Tibial nerve (tissue), 4 donors: ENCODE measurements around the gene LRRC63. TPM values are rescaled to one million over a fixed set of nuclear protein-coding genes. Genes with fewer than 3 reads are reported as not detected.

Experiments used
- DNase-seq, 2 donors: peaks; one replicate each; pipeline ENCODE4 v3.0.0-alpha.2; 2019; ENCODE audit warnings: low spot score in 2 of 2
- H3K27ac ChIP-seq, 4 donors: fragments of 200-600 bp; sonication (generic) in 3 of 4; one replicate each; pipeline ENCODE4 v1.5.1; 2017 to 2019; ENCODE audit warnings: mild to moderate bottlenecking in 1 of 4
- H3K27me3 ChIP-seq, 2 donors: fragments of 200-600 bp; sonication (generic) in 1 of 2; one replicate each; pipeline versions ENCODE4 v1.5.1 to v1.6.0; 2017 to 2019
- H3K36me3 ChIP-seq, 3 donors: fragments of 200-600 bp; sonication (generic); one replicate each; pipeline ENCODE4 v1.5.1; 2018 to 2019
- H3K4me1 ChIP-seq, 4 donors: fragments of 200-600 bp; sonication (generic) in 3 of 4; one replicate each; pipeline ENCODE4 v1.5.1; 2017 to 2019
- H3K4me3 ChIP-seq, 4 donors: fragments of 200-600 bp; sonication (generic) in 3 of 4; one replicate each; pipeline ENCODE4 v1.5.1; 2017 to 2019; ENCODE audit warnings: mild to moderate bottlenecking in 1 of 4, moderate library complexity in 1 of 4
- H3K9me3 ChIP-seq, 4 donors: fragments of 200-600 bp; sonication (generic) in 3 of 4; one replicate each; pipeline ENCODE4 v1.5.1; 2017 to 2019
- CTCF ChIP-seq, 5 experiments: fragments of 200-600 bp in 3 of 5; fragments of 450-650 bp in 2 of 5; sonication (generic) in 3 of 5; IDR thresholded peaks; one replicate each; pipeline ENCODE4 v1.5.1; 2016 to 2019; ENCODE audit warnings: antibody characterized with exemption in 5 of 5, mild to moderate bottlenecking in 3 of 5, moderate library complexity in 2 of 5
- EP300 ChIP-seq, 2 donors: sonication (generic); formaldehyde crosslinking; IDR thresholded peaks; one replicate each; pipeline ENCODE4 v1.6.1; 2017; ENCODE audit warnings: antibody characterized with exemption in 2 of 2, mild to moderate bottlenecking in 1 of 2
- POLR2A ChIP-seq, 2 donors: fragments of 450-650 bp; IDR thresholded peaks; one replicate each; pipeline ENCODE4 v1.6.1; 2017; ENCODE audit warnings: antibody characterized with exemption in 2 of 2, mild to moderate bottlenecking in 2 of 2, moderate library complexity in 2 of 2
- WGBS, 2 donors: methylation state at CpG; one replicate each; pipeline ENCODE4 v1.1.5; 2018; 5-methylcytosine and 5-hydroxymethylcytosine counted together
- total RNA-seq, 4 donors: library from RNA; depleted of rRNA; stranded (reverse); fragments of >200 nt; gene quantifications; one replicate each; pipeline ENCODE4 v1.1.0, GENCODE V29; 2016

The LRRC63 gene
- total RNA-seq, 4 donors from 2014 or later, result 0.78 TPM; not detected in 3

GRCh38 chr13:46182491-46182877, 29.2 kb upstream of the LRRC63 start:
- H3K27ac ChIP-seq, result peak overlapping the region in 3 of 4 donors; percentile 2 to 75 (median 45)
- TF ChIP-seq POLR2A (IDR thresholded peaks at IDR 0.05), result no peak
- no peak for TF ChIP-seq EP300 (IDR thresholded peaks at IDR 0.05)
- TF ChIP-seq CTCF (IDR thresholded peaks at IDR 0.05), result no peak
- no peaks in the 10 kb centered on the region for H3K9me3 ChIP-seq
- no peak for DNase-seq
- no peaks in the 10 kb centered on the region for H3K36me3 ChIP-seq
- H3K27me3 ChIP-seq, result no peaks in the 10 kb centered on the region
- no peak overlapping the region for H3K4me3 ChIP-seq
- WGBS, 2 donors, result 71 to 83% methylated on average over 2 of the region's 2 CpGs
- H3K4me1 ChIP-seq, result peaks cover 0 to 7% (median 0%) of the 10 kb centered on the region in 4 donors

- Histone ChIP-seq H3K9me3 (no peaks in the 10 kb centered on the region), H3K36me3 (no peaks in the 10 kb centered on the region), H3K4me1 (peaks cover 0 to 7% (median 0%) of the 10 kb centered on the region in 4 donors), H3K4me3 (no peak overlapping the region), H3K27me3 (no peaks in the 10 kb centered on the region), H3K27ac (peak overlapping the region in 2 of 4 donors; percentile 45 to 75)
- DNase-seq, result no peak
- no peak for TF ChIP-seq CTCF (IDR thresholded peaks at IDR 0.05)
- no peak for TF ChIP-seq POLR2A (IDR thresholded peaks at IDR 0.05)
- TF ChIP-seq EP300 (IDR thresholded peaks at IDR 0.05), result no peak
- 79 to 80% methylated on average over 15 of the region's 15 CpGs for WGBS, 2 donors
Observed at GRCh38 chr13:46183018-46183946, 28.4 kb upstream of the LRRC63 start.

GRCh38 chr13:46184277-46184699, 27.4 kb upstream of the LRRC63 start:
- no peak for TF ChIP-seq POLR2A (IDR thresholded peaks at IDR 0.05)
- peak; percentile 14 to 50 (median 23) for TF ChIP-seq CTCF (IDR thresholded peaks at IDR 0.05)
- TF ChIP-seq EP300 (IDR thresholded peaks at IDR 0.05), result no peak
- H3K27ac ChIP-seq, result peak overlapping the region in 1 of 4 donors; percentile 34
- peaks cover 0 to under 1% (median 0%) of the 10 kb centered on the region in 4 donors for H3K4me1 ChIP-seq
- no peaks in the 10 kb centered on the region for H3K27me3 ChIP-seq
- WGBS, 2 donors, result 36 to 39% methylated on average over 6 of the region's 6 CpGs
- H3K4me3 ChIP-seq, result no peak overlapping the region
- peak in 1 of 2 donors; percentile 55 for DNase-seq
- H3K36me3 ChIP-seq, result no peaks in the 10 kb centered on the region
- H3K9me3 ChIP-seq, result no peaks in the 10 kb centered on the region

GRCh38 chr13:46185634-46186033, 26.1 kb upstream of the LRRC63 start:
- no peak overlapping the region for H3K27ac ChIP-seq
- no peaks in the 10 kb centered on the region for H3K27me3 ChIP-seq
- no peak for TF ChIP-seq CTCF (IDR thresholded peaks at IDR 0.05)
- 91 to 95% methylated on average over 4 of the region's 4 CpGs for WGBS, 2 donors
- no peaks in the 10 kb centered on the region for H3K36me3 ChIP-seq
- no peak overlapping the region for H3K4me3 ChIP-seq
- H3K4me1 ChIP-seq, result no peaks in the 10 kb centered on the region
- no peaks in the 10 kb centered on the region for H3K9me3 ChIP-seq
- DNase-seq, result no peak

GRCh38 chr13:46192412-46192811, 19.3 kb upstream of the LRRC63 start:
- H3K27me3 ChIP-seq, result no peaks in the 10 kb centered on the region
- H3K9me3 ChIP-seq, result no peaks in the 10 kb centered on the region
- H3K4me1 ChIP-seq, result no peaks in the 10 kb centered on the region
- DNase-seq, result no peak
- 33 to 67% methylated on average over 1 of the region's 1 CpG for WGBS, 2 donors
- TF ChIP-seq POLR2A (IDR thresholded peaks at IDR 0.05), result no peak
- TF ChIP-seq CTCF (IDR thresholded peaks at IDR 0.05), result no peak
- TF ChIP-seq EP300 (IDR thresholded peaks at IDR 0.05), result no peak
- H3K27ac ChIP-seq, result no peak overlapping the region
- H3K4me3 ChIP-seq, result no peak overlapping the region
- no peaks in the 10 kb centered on the region for H3K36me3 ChIP-seq
